ENCODE measurements around the gene CASD1.

- no peak for TF ChIP-seq EZH2 (IDR thresholded peaks at IDR 0.05)
- TF ChIP-seq POLR2AphosphoS5 (IDR thresholded peaks at IDR 0.05; ENCODE audit: borderline replicate concordance, low read depth, low read length) = no peak
These were observed 30.8 kb downstream of the CASD1 start for GRCh38 chr7:94540428-94540827.
